Stimulated activated CD4-positive, alpha-beta T cell treated with anti-CD3 and anti-CD28 coated beads, Interleukin-1b, Interleukin-23, amount 100 ng/mL, for 4 hours (primary cell): ENCODE data around the gene UMAD1.

ENCODE experiments used
- DNase-seq, 2 donors: peaks; one replicate each; pipeline ENCODE4 v3.0.0-alpha.2; 2020; ENCODE audit warnings: low read depth in 2 of 2

Gene UMAD1

DNA sequence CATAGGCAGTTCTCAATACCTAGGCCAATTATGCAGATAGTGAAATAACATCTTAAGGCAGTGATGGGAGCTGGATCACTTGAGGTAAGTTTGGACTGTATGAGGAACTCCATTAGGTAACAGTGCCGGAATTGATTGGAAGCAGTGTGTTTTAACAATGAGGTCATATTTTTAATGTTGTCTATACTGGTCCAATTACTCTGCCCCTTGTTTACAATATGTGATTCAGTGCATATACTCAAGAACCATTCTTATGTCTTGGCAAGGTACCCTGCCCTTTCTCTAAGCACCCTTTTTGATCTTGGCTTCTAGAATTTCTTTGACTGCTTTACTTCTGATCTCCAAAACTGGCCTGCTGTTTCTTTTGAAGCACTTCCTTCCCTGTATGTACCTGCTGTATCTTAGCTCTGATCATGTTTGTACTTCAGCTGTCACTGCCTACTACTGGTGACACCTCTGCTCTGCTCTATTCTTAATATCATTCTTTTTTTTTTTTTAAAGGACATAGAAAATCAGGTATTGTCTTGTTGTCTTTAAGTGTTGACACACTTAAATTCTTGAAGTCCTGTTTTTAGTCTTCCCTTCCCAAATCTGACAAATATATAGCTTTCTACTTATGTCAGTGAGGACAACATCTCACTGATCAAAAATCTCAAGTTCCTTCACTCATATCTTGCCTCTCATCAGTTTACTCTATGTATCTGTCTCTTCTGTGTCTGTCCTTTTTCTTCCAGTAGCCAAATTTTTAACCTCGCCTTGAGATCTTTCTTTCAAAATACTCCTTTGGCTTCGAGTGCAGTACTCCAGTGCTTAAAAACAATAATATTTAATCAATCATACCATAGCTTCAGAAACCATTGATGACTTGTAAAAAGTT is 124.2 kb downstream of the UMAD1 start:
- no peak for DNase-seq

DNA sequence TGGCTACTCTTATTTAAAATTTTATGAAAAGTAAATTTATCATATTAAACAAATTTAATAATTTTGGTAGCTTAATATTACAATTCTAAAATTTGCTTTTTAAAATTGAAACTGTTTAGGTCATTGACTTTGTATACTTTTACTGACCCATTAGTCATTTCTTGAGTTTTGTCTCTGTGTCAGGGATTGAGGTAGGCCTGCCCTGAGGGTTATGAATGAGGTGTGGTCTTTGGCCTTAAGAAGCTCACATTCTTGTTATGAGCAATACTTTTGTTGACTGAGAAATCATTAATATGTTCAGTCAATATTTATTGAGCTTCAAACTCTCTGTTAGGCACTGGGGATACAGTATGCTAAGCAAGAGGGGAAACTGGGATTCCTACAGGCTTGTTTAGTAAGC is 124.9 kb downstream of the UMAD1 start:
- DNase-seq = no peak

DNA sequence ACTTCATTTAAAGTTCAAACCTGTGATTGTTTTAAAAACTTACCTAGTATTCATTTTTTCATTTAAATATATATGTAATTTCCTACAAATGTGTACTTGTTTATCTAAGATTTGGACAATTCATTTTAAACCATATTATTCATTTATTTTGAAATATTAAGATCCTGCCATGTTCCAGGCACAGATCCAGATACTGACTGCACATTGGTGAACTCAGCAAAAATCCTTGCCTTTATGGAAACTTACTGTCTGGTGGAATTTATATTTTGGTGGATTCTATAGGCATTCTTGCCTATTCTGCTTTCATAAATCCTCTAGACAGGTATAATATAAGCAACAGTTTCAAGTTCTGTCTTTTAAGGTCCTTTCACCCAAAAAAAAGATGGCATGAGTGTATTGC is 126.1 kb downstream of the UMAD1 start:
- no peak for DNase-seq

DNA sequence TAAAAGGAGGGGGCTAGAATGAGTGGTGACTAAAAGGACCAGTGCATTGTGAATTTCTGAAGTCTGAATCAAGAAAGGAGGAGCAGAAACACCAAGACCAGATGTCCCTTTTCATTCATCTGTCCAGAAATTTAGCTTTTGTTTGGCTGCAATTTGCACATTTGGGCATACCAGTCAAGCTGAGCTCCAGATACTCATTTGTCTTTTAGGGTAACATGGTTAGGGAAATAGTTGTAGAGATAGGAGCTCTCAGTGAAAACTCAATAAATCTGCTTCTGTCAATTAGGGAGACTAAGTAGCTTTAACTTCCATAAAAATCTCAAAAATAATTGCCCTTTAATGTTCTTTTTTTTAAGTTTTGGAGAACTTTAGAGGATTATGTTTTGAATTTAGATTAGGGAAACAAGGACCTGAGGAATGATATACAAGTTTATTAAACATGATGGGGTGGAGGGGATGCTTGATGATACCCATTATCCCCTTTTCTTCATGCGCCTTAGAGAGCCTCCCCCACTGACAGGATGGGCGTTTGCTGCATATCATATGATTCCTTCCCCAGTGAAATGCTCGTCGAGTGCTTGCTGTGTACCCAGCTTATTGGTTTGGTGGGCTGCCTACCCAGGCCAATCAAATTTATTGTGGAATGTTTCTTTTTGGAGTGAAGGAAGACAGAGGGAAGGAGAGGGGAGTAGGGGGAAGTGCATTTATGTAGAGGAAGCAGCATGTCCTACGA is 128.6 kb downstream of the UMAD1 start:
- no peak for DNase-seq

DNA sequence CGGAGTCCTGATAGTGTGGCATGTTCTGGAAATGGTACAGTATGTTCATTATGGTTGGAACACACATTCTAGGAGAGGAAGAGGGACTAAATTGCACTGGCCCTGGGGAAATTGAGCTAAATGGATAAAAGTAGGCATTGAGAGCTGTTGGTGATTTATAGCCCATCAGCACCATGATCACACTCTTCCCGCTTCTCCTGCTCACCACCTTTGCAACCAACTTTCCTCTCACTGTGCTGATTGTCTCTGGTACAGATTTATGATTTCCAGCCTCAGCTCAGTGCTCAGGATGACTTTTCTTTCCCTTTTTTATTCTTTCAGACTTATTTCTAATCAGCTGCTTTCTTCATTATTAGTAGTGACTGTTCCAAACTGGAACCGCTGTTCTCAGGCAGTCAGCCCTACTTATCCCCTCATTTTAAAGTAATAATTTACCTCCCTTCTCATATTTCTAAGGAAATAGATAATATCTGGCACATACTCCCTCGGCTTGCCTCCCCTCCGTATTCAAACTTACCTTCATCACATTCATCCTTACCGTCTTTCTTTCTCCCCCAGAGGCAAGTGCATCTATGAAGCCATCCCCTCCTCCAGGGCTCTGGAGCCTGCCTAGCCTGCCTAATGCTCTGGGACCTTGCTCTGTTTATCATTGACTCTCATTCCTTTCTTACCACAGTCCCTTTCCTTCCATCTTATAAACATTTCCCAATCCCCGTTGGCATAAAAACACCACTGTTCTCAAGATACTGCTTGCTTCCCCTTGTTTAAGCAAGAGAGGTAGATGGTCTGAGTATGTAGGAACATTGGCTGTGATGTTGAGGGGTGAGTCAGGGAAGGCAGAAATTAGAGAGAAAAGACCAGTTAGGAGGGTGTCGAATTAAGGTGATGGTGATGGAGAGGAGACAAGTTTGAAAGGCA is 129.4 kb downstream of the UMAD1 start:
- no peak for DNase-seq

DNA sequence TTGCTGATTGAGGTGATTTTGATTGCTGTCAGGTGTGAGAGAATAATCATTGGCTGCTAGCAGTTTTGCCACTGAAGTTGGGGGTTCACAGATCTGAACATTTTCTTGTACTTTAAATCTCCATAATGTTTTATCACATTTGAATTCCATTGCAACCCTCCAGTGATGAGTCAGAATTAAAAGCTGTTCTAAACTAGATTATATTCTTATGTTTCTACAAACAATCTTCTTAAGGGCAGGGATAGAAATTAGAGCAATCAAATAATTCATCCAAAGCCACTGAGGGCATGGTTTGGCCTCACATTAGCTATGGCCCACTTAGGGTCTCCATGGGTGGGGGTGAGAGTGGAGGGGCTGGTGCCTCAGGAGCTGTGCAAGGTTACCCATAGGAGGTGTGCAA is 130.9 kb downstream of the UMAD1 start:
- DNase-seq = no peak

DNA sequence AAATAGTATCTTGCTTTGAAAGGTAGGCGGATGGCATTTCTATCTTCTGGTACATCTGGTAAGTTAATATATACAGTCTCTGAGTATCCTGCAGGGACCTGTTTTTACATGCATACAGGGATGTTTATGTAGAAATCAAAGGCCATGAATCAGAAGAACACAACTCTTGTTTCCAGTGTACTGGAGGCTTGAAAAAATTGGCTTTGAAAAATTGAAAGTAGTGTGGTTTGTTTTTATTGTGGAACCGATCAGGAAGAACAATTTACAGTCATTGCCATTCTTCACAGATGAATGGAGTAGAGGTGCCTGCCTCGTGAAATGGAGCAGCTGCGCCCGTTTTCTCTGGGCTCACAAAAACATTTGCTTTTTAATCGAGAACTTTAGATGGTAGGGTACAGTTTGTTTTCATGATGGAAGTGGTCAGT is 131.9 kb downstream of the UMAD1 start:
- no peak for DNase-seq

DNA sequence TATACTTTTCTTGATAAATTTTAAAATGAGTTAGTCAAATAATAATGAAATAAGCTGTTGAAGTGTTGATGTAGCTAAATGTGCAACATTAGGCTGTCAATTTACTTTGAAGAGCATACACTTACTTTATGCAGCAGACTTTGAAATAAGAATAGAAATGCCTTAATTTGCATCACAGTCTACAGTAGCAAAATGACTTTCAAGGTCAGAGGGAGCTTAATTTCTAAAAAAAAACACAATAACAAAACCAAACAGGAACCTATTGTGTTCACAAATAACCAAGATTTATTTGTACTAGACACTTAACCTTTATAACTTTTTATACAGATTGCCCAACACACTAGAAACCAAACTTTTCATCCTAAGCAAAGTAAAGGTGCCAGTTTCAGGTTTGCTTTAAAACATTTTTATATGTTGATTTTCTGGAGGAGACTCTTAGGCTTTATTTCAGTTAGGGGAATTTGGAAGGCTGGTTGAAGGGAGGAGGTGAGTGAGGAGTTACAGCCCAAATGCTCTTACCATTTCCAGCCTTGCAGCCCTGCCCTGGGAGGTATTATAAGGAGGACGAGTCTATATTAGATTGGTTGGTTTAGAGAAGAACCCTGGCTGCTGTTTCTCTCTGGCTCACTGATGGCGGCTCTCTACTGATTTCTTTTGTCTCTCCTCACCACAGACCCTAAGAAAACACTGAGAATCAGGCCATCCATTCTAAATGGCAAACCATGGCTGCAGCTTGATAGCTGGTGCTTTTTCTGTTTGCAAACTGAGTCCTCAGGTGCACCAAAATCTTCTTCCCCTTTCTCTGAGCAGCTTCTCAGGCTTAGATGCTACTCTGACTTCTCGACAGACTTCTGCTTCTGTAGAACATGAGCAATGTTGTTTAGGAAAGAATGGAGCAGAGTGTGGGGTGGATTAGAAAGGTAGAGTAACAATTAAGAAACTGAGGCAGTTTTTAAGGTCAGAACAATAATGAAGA is 133.1 kb downstream of the UMAD1 start:
- no peak for DNase-seq

DNA sequence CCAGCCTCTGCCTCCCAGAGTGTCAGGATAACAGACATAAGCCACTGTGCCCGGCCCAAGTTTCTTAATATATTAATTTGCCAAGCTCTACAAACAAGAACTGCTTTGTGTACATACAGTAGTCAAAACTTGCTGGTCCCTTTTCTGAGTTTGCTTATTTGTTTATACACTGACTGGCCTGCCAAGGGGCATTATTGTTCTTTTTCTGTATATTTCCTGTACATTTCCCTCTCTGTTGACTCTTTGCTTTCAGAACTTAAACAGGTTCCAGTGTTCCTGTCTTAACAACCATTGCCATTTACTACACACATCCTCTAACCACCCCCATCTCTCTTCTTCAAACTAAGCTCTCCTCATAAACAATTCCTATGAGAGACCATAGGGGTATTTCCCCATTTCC is 139.3 kb downstream of the UMAD1 start:
- no peak for DNase-seq

DNA sequence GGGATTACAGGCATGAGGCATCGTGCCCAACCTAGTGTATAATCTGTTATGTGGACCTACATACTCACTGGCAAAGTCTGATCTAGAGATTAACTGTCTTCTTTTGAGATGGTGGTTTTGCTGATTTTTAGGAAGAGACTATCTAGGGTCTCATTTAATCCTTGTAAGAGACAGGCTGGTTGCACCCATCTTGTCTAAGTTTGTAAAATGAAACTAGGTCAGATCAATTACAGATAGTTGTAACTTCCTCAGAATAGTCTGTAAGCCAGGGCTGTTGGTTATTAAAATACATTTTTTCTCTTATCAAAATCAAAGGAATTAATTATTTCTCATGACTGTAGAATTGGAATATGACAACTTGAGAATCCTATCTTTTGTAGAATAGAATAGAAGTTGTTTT is 142.4 kb downstream of the UMAD1 start:
- no peak for DNase-seq

DNA sequence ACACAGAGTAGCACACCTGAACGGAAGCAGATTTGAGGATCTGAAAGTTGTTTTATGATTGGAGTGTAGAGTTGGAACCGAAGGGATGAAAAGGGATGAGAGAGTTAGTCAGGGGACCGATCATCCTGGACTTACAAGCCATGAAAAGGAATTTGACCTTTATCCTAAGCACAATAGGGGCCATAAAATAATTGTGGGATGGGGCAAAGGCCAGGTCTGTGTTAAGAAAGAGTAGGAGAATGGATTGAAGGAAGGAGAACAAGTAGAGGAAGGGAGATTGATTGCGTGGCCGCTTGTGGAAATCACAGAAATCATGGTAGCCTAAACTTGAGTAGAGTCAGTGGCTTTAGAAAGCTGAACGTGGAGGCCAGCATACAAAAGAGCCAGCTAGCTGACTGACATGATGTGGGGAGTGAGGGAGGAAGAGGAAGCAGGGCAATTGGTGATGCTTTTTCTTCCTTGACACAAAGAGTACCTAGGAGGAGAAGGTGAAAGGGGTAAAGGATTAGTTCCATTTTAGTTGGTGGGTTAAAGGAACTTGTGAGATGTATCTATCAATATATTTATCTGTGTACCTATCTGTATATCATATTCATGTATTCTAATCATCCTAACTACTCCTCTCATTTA is 144.9 kb downstream of the UMAD1 start:
- no peak for DNase-seq

DNA sequence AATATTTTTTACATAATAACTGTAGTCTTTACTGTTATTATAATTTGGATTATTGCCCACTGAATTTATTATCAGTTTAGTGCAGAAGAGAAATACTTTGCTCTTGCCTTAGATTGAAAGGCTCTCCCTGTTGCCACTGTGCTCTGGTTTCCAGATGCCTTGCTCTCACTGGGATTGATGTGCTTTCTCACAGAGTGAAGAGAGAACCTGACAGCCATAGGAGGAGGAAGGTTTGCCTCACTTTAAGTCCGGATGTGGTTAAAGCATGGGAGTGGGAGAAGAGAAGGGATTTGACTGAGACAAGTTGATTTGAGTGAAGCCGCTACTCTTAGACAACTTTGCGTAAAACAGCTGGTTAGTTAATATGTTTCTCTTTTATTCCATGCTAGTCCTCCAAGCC is 146.0 kb downstream of the UMAD1 start:
- DNase-seq = no peak

DNA sequence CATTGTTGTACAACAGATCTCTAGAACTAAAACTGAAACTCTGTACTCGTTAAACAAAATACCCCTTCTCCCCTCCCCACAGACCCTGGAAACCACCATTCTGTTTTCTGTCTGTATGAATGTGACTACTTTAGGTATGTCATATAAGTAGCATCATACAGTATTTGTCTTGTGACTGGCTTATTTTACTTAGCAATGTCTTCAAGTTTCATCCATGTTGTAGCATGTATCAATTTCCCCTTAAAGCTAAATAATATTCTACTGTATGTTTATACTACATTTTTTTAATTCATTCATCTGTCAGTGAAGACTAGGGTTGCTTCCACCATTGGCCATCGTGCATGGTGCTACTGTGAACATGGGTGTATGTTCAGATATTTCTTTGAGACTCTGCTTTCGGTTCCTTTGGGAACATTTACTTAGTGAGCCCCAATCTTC is 149.0 kb downstream of the UMAD1 start:
- no peak for DNase-seq

DNA sequence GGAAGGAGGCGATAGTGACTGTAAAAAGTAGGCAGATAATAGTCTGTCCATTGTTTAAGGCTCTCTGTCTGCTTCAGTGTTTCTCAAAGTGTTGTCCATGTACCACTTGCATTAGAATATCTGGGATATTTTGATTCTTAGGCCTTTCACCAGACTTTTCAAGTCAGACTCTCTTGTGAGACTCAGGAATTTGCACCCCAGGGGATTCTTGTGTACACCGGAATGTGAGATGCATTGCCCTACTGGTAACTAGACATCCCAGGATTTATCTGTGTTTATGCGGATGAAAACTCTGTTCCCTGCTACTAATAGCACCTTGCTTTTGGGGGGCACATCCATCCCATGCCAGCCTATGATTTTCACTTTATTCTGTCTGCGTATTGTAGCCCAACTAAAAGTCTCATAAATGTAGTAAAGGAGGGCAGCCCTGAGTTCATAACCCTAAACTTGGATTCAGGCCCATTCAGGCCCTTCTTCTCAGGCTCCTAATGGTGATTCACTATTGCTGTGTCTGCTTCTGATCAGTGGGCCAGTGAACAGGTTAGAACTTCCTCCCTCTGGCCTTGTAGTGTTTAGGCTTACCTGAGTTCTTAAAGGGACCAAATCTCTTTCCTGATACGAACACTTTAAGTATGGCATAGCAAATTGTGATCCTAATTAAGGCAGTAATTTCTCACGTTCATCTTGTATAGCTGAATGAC is 149.6 kb downstream of the UMAD1 start:
- no peak for DNase-seq

DNA sequence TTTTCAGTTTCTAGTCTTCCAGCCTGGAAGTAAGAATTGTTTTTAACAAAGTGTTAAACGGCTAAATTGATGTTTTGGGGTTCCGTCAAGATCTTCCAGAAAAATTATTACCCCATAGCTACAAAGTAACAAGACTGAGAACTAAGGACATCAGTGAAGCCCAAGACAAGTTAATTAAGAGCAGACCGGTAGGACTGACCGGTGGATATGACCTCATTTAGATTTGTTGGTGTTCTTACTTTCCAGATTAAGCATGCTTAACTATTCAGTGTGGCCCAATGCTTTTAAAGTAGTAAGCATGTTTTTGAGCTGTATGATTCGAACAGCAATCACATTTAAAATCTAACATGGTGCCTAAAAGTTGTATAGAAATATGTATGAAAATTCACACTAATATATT is 151.0 kb downstream of the UMAD1 start:
- no peak for DNase-seq

DNA sequence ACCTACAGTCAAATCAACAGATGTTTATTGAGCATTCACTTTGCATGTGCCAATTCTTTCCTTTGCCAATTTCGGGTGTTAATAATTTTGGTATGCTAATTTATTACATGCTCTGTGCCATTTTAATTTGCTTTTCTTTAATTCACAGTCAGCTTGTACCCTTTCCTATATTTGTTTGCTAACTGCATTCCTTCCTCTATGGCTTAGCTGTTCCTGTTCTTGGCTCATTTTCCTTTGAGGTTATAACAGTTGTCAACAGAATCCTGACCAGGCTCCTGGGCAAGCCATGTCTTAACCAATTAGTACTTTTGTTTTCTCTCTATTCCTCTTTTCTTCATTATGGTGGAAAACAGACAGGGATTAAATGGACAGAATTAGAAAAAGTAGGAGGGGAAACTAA is 151.5 kb downstream of the UMAD1 start:
- no peak for DNase-seq

DNA sequence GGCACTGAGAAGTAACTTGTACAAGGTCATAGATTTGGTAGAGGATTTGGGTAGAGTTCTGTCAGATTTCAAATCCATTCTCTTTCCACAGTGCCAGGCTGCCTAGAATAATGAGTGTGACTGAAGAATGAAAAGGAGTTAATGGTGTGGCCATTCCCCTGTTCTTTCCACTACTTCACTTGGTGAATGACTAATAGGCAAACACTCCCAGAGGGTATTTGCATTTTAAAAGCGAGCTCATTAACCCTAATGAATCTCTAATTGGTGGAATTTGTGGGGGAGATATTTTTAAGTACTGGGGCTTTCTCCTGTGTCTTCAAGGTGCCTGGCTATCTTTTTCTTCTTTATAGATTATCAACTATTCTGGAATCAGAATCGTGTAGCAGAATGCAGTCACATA is 152.7 kb downstream of the UMAD1 start:
- DNase-seq = no peak

DNA sequence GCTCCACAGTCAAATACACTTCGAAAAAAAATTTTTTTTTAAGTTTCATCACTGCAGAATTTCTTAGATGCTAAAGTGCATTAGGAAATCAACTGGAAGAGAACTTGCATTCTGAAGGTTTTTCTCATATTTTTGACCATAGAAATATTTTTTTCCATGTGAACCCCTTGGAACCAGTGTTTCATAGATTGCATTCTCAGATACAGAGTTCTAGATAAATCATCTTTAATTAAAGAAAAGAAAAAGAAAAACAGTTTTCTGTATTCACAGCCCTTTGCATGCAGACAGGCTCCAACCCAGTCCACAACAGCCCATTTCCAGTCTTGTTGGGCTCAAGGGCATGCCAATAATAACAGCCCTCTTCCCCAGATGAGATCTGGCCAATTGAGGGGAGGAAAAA is 153.4 kb downstream of the UMAD1 start:
- DNase-seq = no peak

DNA sequence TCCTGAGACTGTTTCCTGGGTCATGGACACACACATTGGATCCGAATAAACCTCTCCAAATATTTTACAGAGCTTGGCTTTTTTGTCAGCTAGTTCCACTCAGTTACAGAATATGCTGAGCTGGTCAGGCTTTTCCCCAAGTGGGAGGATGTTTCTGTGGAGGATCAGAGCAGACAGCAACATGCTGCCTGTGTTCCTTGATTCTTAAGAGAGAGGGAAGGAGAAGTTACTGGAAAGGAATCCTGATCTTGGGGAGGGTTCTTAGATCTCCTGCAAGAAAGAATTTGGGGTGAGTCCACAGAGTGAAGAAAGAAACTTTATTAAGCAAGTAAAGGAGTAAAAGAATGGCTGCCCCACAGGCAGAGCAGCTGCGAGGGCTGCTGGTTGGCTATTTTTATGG is 154.7 kb downstream of the UMAD1 start:
- no peak for DNase-seq

DNA sequence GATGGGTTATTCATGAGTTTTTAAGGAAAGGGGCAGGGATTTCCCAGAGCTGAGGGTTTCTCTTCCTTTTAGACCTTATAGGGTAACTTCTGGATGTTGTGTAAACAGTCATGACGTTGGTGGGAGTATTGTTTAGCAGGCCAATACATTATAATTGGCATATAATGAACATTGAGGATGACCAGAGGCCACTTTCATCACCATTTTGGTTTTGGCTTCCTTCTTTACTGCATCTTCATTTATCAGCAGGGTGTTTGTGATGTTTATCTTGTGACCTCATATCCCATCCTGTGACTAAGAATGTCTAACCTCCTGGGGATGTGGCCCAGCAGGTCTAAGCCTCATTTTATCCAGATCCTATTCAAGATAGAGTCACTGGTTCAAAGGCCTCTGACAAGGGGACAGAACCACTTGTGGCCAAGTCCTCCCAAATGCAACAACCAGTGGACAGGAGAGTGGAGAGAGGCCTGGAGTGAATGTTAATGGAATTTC is 155.1 kb downstream of the UMAD1 start:
- DNase-seq = no peak
